Measurements from ENCODE around the gene NOS2. TPM values are rescaled to one million over a fixed set of nuclear protein-coding genes. Genes with fewer than 3 reads are reported as not detected.
"Not testable (repeated sequence)": the region's sequence is repeated elsewhere in the genome, so short reads cannot be mapped to it uniquely, and the experiment has no call there.

NOS2 gene
- total RNA-seq, 1 donor from 2014 or later = 26.6 TPM

DNA sequence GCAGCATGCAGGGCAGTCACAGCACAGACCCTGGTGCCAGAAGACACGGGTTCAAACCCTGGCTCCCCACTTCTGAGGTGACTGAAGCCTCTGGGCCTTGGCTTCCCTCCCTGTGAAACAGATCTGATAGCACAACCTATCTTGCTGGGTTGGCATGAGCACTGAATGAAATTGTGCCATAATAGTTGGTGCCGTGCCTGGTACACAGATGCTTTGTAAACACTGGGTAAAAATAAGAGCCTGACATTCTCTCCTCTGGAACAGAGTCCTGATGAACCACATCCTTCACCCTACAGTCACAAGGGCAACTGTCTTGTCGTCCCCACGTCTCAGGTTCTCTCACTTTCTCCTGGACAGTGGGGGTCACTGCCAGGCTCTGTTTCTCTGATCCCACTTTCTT is 35.7 kb downstream of the NOS2 start:
- TF ChIP-seq, protein P1, sequence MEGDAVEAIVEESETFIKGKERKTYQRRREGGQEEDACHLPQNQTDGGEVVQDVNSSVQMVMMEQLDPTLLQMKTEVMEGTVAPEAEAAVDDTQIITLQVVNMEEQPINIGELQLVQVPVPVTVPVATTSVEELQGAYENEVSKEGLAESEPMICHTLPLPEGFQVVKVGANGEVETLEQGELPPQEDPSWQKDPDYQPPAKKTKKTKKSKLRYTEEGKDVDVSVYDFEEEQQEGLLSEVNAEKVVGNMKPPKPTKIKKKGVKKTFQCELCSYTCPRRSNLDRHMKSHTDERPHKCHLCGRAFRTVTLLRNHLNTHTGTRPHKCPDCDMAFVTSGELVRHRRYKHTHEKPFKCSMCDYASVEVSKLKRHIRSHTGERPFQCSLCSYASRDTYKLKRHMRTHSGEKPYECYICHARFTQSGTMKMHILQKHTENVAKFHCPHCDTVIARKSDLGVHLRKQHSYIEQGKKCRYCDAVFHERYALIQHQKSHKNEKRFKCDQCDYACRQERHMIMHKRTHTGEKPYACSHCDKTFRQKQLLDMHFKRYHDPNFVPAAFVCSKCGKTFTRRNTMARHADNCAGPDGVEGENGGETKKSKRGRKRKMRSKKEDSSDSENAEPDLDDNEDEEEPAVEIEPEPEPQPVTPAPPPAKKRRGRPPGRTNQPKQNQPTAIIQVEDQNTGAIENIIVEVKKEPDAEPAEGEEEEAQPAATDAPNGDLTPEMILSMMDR (IDR thresholded peaks at IDR 0.05) = no peak
- no peak for TF ChIP-seq EZH2phosphoT487 (IDR thresholded peaks at IDR 0.05)
- no peak for TF ChIP-seq EZH2 (IDR thresholded peaks at IDR 0.05)
- no peaks in the 10 kb centered on the region for H3K4me1 ChIP-seq
- no peak overlapping the region for H3K9ac ChIP-seq
- no peaks in the 10 kb centered on the region for H3K9me3 ChIP-seq (ENCODE audit: low read depth)
- H2AFZ ChIP-seq (replicated peaks) = no peak overlapping the region
- Mint-ChIP-seq H3K27ac (no peak overlapping the region), H3K9me3 (no peaks in the 10 kb centered on the region), H3K36me3 (no peaks in the 10 kb centered on the region), H3K4me1 (no peaks in the 10 kb centered on the region), H3K27me3 (ENCODE audit: insufficient read depth, low read depth) (peaks cover 5% of the 10 kb centered on the region), H3K4me3 (no peak overlapping the region)
- H4K20me1 ChIP-seq (ENCODE audit: low read depth) = peaks cover 3% of the 10 kb centered on the region
- H3K36me3 ChIP-seq = no peaks in the 10 kb centered on the region
- no peaks in the 10 kb centered on the region for H3F3A ChIP-seq (ENCODE audit: low read depth)
- DNase-seq (ENCODE audit: low spot score) = no peak
- no peaks in the 10 kb centered on the region for H3K79me2 ChIP-seq (ENCODE audit: low read depth)
- H3K4me2 ChIP-seq = no peak overlapping the region
- H3K4me3 ChIP-seq = no peak overlapping the region
- H3K27ac ChIP-seq = no peak overlapping the region
- H3K27me3 ChIP-seq = no peaks in the 10 kb centered on the region

DNA sequence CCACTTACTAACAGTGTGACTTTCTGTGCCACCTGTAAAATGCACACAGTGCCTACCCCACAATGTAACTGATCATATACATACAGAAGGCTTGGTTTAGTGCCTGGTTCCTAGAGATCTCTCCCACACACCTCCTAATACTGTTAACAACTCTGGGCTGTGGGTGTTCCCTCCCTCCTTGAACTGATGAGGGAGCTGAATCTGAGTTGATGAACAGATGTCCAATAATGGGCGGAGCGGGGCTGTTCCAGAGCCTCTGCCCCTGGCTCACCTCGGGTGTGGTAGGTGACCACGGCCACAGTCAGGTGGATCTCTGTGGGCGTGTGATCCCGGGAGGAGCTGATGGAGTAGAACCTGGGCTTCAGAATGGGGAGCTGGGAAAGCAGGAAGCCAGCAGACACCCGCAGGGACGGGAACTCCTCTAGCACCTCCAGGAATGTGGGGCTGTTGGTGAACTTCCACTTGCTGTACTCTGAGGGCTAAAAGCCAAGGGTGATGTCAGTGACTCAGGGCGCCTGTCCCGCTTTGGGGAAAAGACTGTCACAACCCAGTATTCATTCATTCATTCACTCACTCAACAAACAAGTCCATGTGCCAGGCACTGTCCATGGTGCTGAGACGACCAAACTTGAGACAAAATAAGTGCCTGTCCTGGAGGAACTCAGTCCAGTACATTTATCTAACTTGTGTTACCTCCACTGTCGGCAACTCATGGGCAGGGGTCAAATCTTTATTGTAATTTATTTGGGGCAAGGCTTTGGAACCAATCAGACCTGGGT is 37.6 kb downstream of the NOS2 start:
- Histone ChIP-seq H3K9me3 (ENCODE audit: low read depth) (no peaks in the 10 kb centered on the region), H3F3A (ENCODE audit: low read depth) (no peaks in the 10 kb centered on the region), H3K9ac (no peak overlapping the region), H3K4me2 (no peak overlapping the region), H3K27me3 (no peaks in the 10 kb centered on the region), H3K4me3 (no peak overlapping the region), H3K36me3 (no peaks in the 10 kb centered on the region), H3K27ac (no peak overlapping the region), H3K4me1 (no peaks in the 10 kb centered on the region), H3K79me2 (ENCODE audit: low read depth) (no peaks in the 10 kb centered on the region), H2AFZ (replicated peaks) (no peak overlapping the region), H4K20me1 (ENCODE audit: low read depth) (peaks cover 3% of the 10 kb centered on the region)
- TF ChIP-seq EZH2 (IDR thresholded peaks at IDR 0.05) (no peak), EZH2phosphoT487 (IDR thresholded peaks at IDR 0.05) (no peak)
- TF ChIP-seq, protein P1 (IDR thresholded peaks at IDR 0.05) = no peak
- Mint-ChIP-seq H3K27me3 (ENCODE audit: insufficient read depth, low read depth) (peaks cover 5% of the 10 kb centered on the region), H3K4me1 (no peaks in the 10 kb centered on the region), H3K27ac (no peak overlapping the region), H3K4me3 (no peak overlapping the region), H3K9me3 (no peaks in the 10 kb centered on the region), H3K36me3 (no peaks in the 10 kb centered on the region)
- DNase-seq (ENCODE audit: low spot score) = peak; percentile 65

DNA sequence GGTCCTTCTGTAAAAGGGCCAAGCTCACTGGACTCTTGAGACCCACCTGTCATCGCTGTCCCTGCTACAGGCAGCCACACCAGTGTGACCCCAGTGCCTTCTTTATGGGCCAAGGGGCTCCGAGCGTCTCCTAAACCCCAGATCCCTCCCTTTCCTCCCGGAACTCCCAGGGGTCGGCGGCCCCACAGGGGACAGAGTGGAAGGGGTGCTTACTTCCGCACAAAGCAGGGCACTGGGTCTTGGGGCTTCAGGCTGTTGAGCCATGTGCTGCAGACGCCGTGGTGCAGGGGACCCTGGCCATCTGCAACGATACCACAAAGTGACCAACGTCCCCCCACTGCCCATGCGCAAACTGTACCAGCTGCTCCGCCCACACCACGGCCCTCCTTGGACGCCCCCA is 39.4 kb downstream of the NOS2 start:
- not testable (repeated sequence) for H3K9ac ChIP-seq; H3K27ac ChIP-seq; H3K4me2 ChIP-seq; H3K4me1 ChIP-seq; H3K36me3 ChIP-seq; H3K27ac Mint-ChIP-seq; H3K4me3 ChIP-seq; H3K27me3 ChIP-seq; DNase-seq (ENCODE audit: low spot score); H3K9me3 Mint-ChIP-seq; H3K9me3 ChIP-seq (ENCODE audit: low read depth); H3F3A ChIP-seq (ENCODE audit: low read depth); H3K4me3 Mint-ChIP-seq; H3K79me2 ChIP-seq (ENCODE audit: low read depth); H3K4me1 Mint-ChIP-seq; H3K36me3 Mint-ChIP-seq; H4K20me1 ChIP-seq (ENCODE audit: low read depth); H2AFZ ChIP-seq (replicated peaks)
- peaks cover 11% of the 10 kb centered on the region for H3K27me3 Mint-ChIP-seq (ENCODE audit: insufficient read depth, low read depth)

DNA sequence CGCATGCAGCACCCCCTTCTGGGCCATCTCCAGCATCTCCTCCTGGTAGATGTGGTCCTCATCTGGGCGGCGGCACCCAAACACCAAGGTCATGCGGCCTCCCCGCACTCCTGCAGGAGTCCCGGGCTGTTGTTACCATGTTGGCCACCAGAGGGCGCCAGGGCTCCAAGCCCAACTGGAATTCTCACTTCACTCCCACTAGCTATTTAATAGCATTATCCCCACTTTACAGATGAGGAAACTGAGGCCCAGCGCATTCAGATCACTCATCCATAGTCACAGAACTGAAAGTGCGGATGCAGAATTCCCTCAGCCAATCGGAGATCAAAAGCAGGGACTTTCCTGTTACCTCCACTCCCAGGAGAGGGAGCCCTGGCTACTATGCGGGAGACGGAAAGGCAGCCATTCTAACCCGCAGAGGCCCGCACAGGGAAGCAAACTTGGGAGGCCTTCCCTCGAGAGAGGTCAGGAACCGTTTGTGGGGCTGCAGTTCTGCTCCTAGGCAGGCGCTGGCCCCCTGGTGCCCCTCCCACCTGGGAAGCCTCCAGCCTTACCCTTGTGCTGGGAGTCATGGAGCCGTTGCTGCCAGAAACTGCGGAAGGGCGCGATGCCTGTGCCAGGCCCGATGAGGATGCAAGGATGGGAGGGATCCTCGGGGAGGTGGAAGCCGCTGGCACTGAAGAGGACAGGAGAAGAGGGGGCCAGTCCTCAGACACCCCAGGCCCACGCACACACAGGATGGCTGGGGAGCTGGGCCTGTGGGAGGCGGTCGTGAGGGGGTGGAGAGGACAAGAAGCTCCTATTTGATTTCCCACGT is 40.1 kb downstream of the NOS2 start:
- TF ChIP-seq, protein P1 (IDR thresholded peaks at IDR 0.05) = peak; percentile 95
- TF ChIP-seq EZH2 (IDR thresholded peaks at IDR 0.05) (no peak), EZH2phosphoT487 (IDR thresholded peaks at IDR 0.05) (no peak)

More for the DNA sequence above, 40.1 kb downstream of the NOS2 start:
- H3K36me3 Mint-ChIP-seq = no peaks in the 10 kb centered on the region
- DNase-seq (ENCODE audit: low spot score) = peak; percentile 65
- H3K4me1 Mint-ChIP-seq = no peaks in the 10 kb centered on the region
- H3K4me2 ChIP-seq = no peak overlapping the region
- H3K27ac ChIP-seq = no peak overlapping the region
- peaks cover 11% of the 10 kb centered on the region for H3K27me3 Mint-ChIP-seq (ENCODE audit: insufficient read depth, low read depth)
- no peak overlapping the region for H3K27ac Mint-ChIP-seq
- H3K4me1 ChIP-seq = no peaks in the 10 kb centered on the region
- H3K27me3 ChIP-seq = no peaks in the 10 kb centered on the region
- no peak overlapping the region for H3K9ac ChIP-seq
- no peaks in the 10 kb centered on the region for H3F3A ChIP-seq (ENCODE audit: low read depth)
- no peak overlapping the region for H3K4me3 Mint-ChIP-seq
- H4K20me1 ChIP-seq (ENCODE audit: low read depth) = peaks cover 3% of the 10 kb centered on the region
- no peaks in the 10 kb centered on the region for H3K9me3 ChIP-seq (ENCODE audit: low read depth)
- H3K79me2 ChIP-seq (ENCODE audit: low read depth) = no peaks in the 10 kb centered on the region
- H3K4me3 ChIP-seq = no peak overlapping the region
- no peak overlapping the region for H2AFZ ChIP-seq (replicated peaks)
- no peaks in the 10 kb centered on the region for H3K9me3 Mint-ChIP-seq
- no peaks in the 10 kb centered on the region for H3K36me3 ChIP-seq

Data from neural progenitor cell (in vitro differentiated cells).